HG02938 (cell line): Measurements from ENCODE around the gene ZFYVE28.
"Not testable (repeated sequence)": the region's sequence is repeated elsewhere in the genome, so short reads cannot be mapped to it uniquely, and the experiment has no call there.

Source experiments
- ATAC-seq: cut with Tn5 transposase; IDR thresholded peaks from one replicate; pipeline ENCODE4 v1.9.1; 2021; ENCODE audit warnings: mild to moderate bottlenecking, moderate library complexity; ENCODE audit not compliant: unreplicated experiment

Gene ZFYVE28

GRCh38 chr4:2393353-2394270 lies 24.8 kb downstream of the ZFYVE28 start:
- ATAC-seq, result no peak

GRCh38 chr4:2390784-2391421 lies 27.5 kb downstream of the ZFYVE28 start:
- ATAC-seq, result no peak

GRCh38 chr4:2390146-2390545 lies 28.3 kb downstream of the ZFYVE28 start:
- ATAC-seq, result no peak

GRCh38 chr4:2389691-2390090 lies 28.8 kb downstream of the ZFYVE28 start:
- ATAC-seq, result no peak

- ATAC-seq, result no peak
Measured at GRCh38 chr4:2388429-2389182, 29.8 kb downstream of the ZFYVE28 start.

- no peak for ATAC-seq
Measured at GRCh38 chr4:2387829-2388228, 30.6 kb downstream of the ZFYVE28 start.

GRCh38 chr4:2387218-2387617 lies 31.2 kb downstream of the ZFYVE28 start:
- no peak for ATAC-seq

GRCh38 chr4:2386717-2387116 lies 31.7 kb downstream of the ZFYVE28 start:
- ATAC-seq, result no peak

- ATAC-seq, result no peak
Measured at GRCh38 chr4:2385516-2385915, 32.9 kb downstream of the ZFYVE28 start.

GRCh38 chr4:2384245-2384644 lies 34.2 kb downstream of the ZFYVE28 start:
- ATAC-seq, result no peak

GRCh38 chr4:2383760-2384159 lies 34.7 kb downstream of the ZFYVE28 start:
- ATAC-seq, result no peak

- ATAC-seq, result not testable (repeated sequence)
Measured at GRCh38 chr4:2383220-2383631, 35.2 kb downstream of the ZFYVE28 start.

GRCh38 chr4:2382769-2383202 lies 35.7 kb downstream of the ZFYVE28 start:
- ATAC-seq, result not testable (repeated sequence)

- not testable (repeated sequence) for ATAC-seq
Measured at GRCh38 chr4:2380589-2380988, 37.9 kb downstream of the ZFYVE28 start.

- no peak for ATAC-seq
Measured at GRCh38 chr4:2378898-2379297, 39.5 kb downstream of the ZFYVE28 start.

- ATAC-seq, result no peak
Measured at GRCh38 chr4:2378401-2378800, 40.0 kb downstream of the ZFYVE28 start.

- ATAC-seq, result no peak
Measured at GRCh38 chr4:2377241-2377640, 41.2 kb downstream of the ZFYVE28 start.

GRCh38 chr4:2375427-2375826 lies 43.0 kb downstream of the ZFYVE28 start:
- no peak for ATAC-seq

- no peak for ATAC-seq
Measured at GRCh38 chr4:2373532-2373931, 44.9 kb downstream of the ZFYVE28 start.

- ATAC-seq, result no peak
Measured at GRCh38 chr4:2372488-2373030, 45.9 kb downstream of the ZFYVE28 start.
